Urothelium cell line (cell line): ENCODE results near the gene SEPHS2.
"Not testable (repeated sequence)": the region's sequence is repeated elsewhere in the genome, so short reads cannot be mapped to it uniquely, and the experiment has no call there.

ENCODE experiments used
- DNase-seq: peaks from one replicate; pipeline ENCODE4 v3.0.0; 2011; ENCODE audit warnings: low spot score, mixed read lengths
- FAIRE-seq: peaks from 2 replicates; lab custom pipeline; 2011; peaks lifted over from hg19 to GRCh38; lab: Jason Lieb, UNC

The SEPHS2 gene, protein sequence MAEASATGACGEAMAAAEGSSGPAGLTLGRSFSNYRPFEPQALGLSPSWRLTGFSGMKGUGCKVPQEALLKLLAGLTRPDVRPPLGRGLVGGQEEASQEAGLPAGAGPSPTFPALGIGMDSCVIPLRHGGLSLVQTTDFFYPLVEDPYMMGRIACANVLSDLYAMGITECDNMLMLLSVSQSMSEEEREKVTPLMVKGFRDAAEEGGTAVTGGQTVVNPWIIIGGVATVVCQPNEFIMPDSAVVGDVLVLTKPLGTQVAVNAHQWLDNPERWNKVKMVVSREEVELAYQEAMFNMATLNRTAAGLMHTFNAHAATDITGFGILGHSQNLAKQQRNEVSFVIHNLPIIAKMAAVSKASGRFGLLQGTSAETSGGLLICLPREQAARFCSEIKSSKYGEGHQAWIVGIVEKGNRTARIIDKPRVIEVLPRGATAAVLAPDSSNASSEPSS

GRCh38 chr16:30445408-30446202 lies at the start of gene SEPHS2:
Gene SEPHS2 (minus strand): TSS chr16:30445874. CDS start chr16:30445727, 147 bp downstream.
- DNase-seq (peak; percentile 90), FAIRE-seq (no peak)

DNA sequence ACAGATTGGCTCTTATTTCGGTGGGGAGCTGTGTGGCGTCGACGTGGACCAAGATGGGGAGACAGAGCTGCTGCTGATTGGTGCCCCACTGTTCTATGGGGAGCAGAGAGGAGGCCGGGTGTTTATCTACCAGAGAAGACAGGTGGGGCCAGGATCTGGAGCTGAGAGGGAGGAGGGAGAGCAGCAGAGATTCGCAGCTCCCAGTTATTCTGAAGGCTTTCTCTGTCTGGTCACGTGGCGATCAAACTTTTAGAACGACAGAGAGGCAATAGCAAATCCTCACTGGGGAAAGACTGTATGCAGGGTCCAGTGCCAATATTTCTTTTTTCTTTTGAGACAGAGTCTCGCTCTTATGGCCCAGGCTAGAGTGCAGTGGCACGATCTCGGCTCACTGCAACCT lies 49.0 kb upstream of the SEPHS2 start:
- no peak for FAIRE-seq
- DNase-seq = no peak

- DNase-seq (no peak), FAIRE-seq (no peak)
Measured at GRCh38 chr16:30493941-30494488, 48.3 kb upstream of the SEPHS2 start.

- DNase-seq (peak; percentile 80), FAIRE-seq (no peak)
Measured at GRCh38 chr16:30491744-30492308, 46.2 kb upstream of the SEPHS2 start.

GRCh38 chr16:30491229-30491628 lies 45.6 kb upstream of the SEPHS2 start:
- DNase-seq = no peak

DNA sequence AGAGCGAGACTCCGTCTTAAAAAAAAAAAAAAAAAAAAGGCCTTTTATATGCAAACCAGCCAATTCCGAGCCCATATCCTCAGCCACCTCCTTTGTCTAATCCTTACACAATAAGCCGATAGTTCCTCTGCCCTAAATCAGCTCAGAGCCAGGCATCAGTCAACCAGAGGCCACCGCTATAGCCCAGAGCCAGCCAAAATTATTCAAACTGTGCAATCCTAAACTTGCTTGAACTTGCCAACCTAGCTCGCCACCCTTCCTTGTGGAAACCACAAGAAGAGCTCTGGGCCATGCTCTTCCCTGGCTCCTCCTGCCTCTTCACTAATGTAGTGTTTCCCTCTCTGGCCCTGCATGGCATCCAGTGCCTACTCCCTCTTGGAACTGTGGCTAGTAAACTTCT lies 44.5 kb upstream of the SEPHS2 start:
- DNase-seq (no peak), FAIRE-seq (no peak)

More at GRCh38 chr16:30491229-30491628, 45.6 kb upstream of the SEPHS2 start:
- FAIRE-seq = no peak

DNA sequence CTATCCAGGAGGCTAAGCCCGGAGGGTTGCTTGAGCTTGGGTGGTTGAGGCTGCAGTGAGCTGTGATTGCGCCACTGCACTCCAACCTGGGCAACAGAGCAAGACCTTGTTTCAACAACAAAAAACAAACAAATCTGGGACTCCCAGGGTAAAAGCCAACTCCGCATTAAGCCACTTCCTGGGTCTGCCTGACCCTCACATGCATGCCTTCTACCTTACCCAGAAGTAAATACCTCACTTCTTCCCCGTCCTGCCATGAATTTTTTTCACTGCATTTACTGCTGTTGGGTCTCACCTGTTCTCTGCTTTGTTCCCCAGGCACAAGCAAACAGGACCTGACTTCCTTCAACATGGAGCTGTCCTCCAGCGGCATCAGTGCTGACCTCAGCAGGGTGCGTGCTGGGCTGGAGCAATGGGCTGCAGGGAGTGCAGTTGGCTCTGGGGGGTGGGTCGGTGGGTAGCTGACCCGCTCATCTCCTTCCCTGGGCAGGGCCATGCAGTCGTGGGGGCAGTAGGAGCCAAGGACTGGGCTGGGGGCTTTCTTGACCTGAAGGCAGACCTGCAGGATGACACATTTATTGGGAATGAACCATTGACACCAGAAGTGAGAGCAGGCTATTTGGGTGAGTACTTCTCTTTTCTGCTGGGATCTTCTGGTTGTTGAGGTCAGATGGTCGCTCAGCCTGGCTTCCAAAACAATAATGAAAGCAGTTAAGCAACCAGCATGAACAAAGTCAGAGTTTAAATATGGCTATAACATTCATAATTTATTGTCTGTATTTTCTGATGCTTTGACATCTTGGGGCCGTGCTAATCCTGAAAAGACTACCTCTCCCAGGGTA lies 43.3 kb upstream of the SEPHS2 start:
- DNase-seq (no peak), FAIRE-seq (no peak)

GRCh38 chr16:30485818-30486436 lies 40.3 kb upstream of the SEPHS2 start:
- FAIRE-seq (no peak), DNase-seq (no peak)

- DNase-seq (no peak), FAIRE-seq (no peak)
Measured at GRCh38 chr16:30484887-30485286, 39.2 kb upstream of the SEPHS2 start.

- FAIRE-seq = no peak
- no peak for DNase-seq
Measured at GRCh38 chr16:30482366-30482765, 36.7 kb upstream of the SEPHS2 start.

- FAIRE-seq (no peak), DNase-seq (no peak)
Measured at GRCh38 chr16:30481381-30481780, 35.7 kb upstream of the SEPHS2 start.

GRCh38 chr16:30478766-30479478 lies 33.2 kb upstream of the SEPHS2 start:
- FAIRE-seq (no peak), DNase-seq (no peak)

- DNase-seq, FAIRE-seq: not testable (repeated sequence)
Measured at GRCh38 chr16:30477773-30478172, 32.1 kb upstream of the SEPHS2 start.

DNA sequence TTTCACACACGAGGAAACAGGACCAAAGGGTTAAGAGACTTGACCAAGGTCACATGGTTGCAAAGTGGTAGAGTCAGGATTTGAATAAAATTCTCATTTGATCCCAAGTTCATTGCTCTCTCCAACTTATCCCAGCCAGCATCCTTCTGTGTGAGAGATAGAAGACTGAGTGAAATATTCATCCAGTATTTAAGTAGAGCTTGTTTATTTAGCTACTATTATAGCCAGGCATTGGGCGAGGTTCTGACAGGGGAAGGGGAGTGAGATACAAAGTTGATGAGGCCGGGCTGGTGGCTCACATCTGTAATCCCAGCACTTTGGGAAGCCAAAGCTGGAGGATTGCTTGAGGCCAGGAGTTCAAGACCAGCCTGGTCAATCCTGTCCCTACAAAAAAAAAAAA lies 31.3 kb upstream of the SEPHS2 start:
- FAIRE-seq = no peak
- DNase-seq = no peak

- DNase-seq = no peak
- no peak for FAIRE-seq
Measured at GRCh38 chr16:30474684-30475083, 29.0 kb upstream of the SEPHS2 start.

DNA sequence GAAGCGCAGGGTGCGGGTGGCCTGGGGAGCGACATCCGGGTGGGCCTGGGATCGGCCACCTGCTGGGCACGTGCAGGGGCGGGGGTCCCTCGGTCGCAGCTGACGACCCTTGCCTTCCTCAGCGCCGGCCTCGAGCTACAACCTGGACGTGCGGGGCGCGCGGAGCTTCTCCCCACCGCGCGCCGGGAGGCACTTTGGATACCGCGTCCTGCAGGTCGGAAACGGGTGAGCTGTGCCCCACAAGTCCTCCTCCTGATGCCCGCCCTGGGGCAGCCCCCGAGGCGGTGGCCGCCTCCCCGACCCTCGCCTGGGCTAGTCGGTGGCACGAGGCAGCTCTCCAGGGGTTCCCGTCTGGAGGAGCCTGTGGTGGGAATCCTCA lies 28.4 kb upstream of the SEPHS2 start:
- FAIRE-seq = no peak
- DNase-seq = no peak

DNA sequence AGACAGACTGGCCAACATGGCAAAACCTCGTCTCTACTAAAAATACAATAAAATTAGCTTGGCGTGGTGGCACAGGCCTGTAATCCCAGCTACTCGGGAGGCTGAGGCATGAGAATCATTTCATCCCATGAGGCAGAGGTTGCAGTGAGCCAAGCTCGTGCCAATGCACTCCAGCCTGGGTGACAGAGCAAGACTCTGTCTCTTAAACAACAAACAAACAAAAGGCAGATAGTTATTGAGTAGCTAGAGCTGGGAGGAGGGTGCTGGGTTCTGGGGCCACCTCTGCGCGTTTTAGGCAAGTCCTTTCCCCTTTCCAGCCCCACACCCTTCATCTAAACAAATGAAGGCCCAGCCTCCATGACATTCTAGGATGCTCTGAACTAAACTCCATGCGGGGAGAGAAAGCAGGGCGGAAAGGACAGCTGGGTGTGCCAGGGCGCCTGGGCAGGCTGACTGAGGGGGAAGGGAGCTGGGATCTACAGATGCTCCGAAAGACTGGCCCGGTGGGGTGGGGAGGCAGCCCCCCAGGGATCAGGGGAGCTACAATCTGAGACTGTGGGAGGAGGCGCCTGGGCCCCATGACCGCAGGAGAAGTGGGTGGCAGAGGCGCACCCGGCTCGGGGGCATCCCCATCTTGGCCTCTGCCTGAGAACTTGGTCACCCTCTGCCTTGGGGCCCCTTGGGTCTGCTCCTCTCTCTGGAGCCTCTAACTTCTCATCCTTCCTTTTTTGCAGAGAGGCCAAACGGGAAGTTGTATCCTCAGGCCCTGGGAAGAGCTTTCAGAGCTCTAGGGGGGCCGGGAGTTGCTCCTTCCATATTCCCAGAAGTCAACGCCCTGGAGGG lies 27.8 kb upstream of the SEPHS2 start:
- FAIRE-seq (no peak), DNase-seq (no peak)

GRCh38 chr16:30472328-30472942 lies 26.8 kb upstream of the SEPHS2 start, which contains the start of gene ITGAL:
Gene ITGAL (plus strand): TSS chr16:30472742. CDS start chr16:30472838, 96 bp downstream.
- DNase-seq (no peak), FAIRE-seq (no peak)
